HG03439 (cell line): ENCODE data around the gene TBXAS1.
"Not testable (repeated sequence)": the region's sequence is repeated elsewhere in the genome, so short reads cannot be mapped to it uniquely, and the experiment has no call there.

ENCODE experiments used
- ATAC-seq: cut with Tn5 transposase; IDR thresholded peaks from one replicate; pipeline ENCODE4 v1.9.1; 2021; ENCODE audit warnings: mild to moderate bottlenecking, moderate library complexity; ENCODE audit not compliant: unreplicated experiment

TBXAS1 gene

DNA sequence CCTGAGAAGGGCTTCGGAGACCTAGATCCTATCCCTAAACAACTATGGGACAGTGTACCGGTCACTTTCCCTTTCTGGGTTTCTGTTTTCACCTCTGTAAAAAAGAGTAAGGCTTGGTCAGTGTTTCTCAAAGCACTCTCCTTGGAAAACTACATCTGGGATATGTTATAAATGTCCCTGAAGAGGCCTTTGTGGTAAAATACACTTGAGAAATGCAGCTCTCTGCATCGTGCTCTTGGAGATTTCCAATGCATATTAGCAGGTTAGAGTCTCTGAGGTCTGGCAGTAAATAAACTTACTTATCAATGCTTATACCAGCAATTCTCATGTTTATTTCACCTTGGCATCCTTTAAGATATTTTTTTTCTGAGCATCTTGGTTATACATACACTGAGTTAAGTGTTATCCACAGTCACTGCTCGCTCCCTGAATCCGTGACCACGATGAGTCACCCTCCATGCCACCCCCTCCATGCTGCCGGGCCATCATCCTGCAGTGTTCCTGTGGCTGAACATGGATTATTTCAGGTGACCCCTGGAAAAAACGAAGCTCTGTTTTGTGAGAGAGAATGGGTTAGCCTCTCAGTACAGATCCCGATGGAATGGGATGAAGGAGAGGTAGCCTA lies 3.3 kb upstream of the TBXAS1 start:
- ATAC-seq, result no peak

DNA sequence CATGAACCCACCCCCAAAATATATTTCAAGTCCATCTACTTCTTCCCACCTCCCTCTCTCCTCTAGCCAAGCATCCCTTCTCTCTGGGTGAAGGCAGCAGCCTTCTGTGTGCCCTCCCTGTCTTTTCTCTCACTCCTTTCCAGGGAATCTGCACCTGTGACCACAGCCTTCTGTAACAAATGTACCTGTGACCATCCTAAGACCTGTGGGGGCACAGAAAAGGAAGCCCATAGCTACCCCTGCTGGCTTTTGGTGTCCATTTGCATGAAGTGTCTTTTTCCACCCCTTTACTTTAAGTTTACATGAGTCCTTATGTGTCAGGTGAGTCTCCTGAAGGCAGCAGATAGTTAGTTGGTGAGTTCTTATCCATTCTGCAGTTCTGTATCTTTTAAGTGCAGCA lies 2.0 kb upstream of the TBXAS1 start:
- ATAC-seq, result no peak

DNA sequence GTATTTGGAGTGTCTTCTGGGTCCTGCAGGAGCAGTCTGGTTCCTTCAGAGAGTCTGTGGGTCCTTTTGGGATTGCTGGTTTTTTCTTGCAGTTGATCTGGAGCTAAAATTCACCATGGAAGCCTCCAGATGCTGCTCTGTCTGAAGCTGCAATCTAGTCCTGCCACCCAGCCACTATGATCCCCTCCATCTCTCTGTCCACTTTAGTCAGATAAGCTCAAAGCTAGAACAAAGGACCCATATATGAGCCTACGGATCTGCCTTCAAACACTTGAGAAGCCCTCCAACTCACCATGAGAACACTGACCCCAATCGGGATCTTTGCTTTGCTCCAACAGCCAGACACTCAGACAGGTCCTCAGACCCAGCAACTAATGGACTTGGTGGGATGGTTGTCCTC lies 618 bp upstream of the TBXAS1 start:
- ATAC-seq, result no peak

DNA sequence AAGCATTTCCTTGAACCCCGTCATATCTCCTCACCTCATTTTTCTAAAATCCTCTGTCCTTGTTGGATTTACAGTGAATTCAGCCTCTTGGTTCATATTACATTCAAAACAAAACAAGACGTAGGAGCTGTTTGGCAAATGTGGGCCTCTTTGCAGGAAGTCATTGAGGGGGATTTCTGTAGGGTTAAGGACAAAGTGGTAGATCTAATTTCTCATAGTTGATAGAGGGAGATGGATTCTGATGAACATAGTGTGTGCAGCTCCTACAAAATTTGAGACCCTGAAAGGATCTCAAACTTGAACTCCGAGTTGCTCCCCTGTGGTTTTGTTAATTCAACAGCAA lies 682 bp downstream of the TBXAS1 start:
- ATAC-seq, result no peak

DNA sequence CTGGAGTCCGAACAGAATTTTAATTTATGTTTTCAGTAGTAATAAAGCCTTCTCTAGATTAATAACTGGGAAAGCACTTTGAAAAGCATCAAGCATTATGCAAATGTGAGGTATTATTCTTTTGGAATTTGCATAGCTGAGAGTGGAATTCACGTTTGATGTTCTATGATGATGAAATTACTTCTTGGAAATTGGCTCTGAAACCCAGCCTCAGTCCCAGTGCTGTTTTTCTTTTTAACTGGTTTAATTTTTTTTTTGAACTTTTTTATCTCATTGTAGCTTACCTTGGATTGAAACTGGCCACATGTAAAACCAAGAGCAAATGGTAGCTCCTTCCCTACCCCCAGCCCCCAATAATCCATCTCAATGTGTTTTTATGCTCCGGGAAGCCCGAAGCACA lies 1.2 kb downstream of the TBXAS1 start:
- ATAC-seq, result no peak

DNA sequence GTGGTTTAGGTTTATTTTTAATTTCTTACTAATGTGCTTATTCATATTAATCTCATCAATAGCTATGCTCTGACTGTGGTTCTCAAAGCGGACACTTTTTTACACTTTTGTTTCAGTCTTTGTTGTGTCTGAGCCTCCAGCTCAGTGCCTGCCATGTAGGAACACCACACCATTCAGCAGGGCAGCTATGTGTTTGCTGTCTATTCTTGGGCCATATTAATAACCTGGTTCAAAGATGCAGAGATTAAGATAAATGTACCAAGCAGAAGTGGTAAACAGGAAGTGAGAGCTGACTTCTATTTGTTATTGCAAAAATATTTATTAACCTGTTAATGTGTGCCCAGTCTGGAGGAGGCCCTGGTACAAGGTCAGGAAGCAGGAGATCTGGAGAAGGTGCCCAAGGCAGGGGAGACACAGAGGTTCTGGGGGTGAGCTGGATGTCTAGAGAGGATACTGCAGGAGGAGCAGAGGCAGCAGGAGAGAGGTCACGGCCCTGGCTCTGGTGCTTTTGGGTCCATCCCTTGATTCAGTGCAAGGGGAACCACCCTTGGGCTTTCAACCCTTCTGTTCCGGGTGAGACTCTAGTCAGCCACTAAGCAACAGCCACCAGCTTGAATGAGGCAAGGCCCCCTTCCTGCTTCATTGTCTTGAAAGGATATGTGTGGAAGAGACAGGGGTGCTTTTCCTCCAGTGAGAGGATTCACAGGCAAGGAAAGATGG lies 1.9 kb downstream of the TBXAS1 start:
- ATAC-seq, result no peak

DNA sequence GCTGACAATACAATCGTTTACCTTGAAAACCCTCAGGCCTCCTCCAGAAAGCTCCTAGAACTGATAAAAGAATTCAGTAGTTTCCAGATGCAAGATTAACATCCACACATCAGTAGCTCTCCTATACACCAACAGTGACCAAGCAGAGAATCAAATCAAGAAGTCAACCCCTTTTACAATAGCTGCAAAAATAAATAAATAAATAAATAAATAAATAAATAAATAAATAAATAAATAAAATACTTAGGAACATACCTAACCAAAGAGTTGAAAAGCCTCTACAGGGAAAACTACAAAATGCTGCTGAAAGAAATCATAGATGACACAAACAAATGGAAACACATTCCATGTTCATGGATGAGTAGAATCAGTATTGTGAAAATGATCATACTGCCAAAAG lies 6.8 kb downstream of the TBXAS1 start:
- not testable (repeated sequence) for ATAC-seq

DNA sequence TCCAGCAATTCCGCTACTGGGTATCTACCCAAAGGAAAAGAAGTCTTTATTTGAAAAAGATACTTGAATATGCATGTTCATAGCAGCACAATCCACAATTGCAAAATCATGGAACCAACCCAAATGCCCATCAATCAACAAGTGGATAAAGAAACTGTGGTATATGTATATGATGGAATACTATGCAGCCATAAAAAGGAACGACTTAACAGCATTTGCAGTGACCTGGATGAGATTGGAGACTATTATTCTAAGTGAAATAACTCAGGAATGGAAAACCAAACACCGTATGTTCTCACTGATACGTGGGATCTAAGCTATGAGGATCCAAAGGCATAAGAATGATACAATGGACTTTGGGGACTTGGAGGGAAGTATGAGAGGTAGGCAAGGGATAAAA lies 8.2 kb downstream of the TBXAS1 start:
- ATAC-seq, result not testable (repeated sequence)

DNA sequence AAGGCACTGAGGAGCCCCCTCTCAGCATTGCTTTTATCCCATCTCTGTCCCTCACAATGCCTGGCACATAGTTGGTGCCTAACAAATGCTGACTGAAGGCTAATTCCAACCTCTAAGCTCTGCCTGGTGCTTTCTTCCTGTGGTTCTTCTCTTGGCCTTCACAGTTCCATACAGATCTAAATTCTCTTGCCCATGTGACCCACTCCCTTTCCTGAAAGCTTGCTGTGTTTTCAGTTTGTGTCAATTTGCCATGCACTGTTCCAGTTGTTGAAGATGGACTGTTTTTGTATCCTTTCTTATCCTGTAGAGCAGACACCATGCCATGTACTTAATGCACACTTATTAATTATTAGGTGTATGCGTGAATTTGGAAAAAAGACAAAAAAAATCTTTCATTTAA lies 9.2 kb downstream of the TBXAS1 start:
- ATAC-seq, result no peak

DNA sequence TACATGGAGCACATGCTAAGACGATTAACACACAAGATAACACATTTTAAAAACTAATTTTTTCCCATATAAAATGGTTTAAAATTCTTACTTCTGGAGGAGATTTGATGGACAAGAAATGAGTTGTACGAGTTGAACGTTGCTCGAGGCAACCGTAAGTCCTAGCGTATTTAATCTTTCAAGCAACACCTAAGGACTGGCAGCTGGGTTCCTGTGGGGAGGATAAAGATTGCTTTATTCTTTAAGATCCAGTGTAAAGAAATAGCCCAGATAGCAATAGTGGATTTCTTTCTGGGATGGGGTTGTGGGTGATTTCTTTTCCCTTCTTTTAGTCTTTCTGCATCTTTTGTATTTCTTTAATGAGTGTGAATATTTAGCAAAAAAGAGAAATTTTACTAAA lies 9.8 kb downstream of the TBXAS1 start:
- ATAC-seq, result no peak

DNA sequence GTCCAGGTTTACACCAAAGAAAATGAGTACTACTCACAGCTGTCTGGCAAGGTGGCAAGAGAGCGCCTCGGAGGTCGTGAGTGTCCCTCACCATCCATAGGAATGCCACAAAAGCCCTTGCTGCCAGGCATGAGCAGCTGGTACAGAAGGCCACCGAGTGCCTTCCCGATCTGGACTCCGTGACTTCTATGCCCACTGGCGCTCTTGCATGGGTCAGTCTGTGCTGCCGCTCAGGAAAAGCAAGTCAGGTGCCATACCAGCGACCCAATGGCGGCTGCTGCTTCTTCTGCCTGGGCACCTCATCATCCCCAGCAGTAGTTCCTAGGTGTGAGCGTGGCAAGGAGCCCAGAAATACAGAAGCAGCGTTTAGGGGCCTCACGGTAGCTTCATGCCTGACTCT lies 11.7 kb downstream of the TBXAS1 start:
- no peak for ATAC-seq

DNA sequence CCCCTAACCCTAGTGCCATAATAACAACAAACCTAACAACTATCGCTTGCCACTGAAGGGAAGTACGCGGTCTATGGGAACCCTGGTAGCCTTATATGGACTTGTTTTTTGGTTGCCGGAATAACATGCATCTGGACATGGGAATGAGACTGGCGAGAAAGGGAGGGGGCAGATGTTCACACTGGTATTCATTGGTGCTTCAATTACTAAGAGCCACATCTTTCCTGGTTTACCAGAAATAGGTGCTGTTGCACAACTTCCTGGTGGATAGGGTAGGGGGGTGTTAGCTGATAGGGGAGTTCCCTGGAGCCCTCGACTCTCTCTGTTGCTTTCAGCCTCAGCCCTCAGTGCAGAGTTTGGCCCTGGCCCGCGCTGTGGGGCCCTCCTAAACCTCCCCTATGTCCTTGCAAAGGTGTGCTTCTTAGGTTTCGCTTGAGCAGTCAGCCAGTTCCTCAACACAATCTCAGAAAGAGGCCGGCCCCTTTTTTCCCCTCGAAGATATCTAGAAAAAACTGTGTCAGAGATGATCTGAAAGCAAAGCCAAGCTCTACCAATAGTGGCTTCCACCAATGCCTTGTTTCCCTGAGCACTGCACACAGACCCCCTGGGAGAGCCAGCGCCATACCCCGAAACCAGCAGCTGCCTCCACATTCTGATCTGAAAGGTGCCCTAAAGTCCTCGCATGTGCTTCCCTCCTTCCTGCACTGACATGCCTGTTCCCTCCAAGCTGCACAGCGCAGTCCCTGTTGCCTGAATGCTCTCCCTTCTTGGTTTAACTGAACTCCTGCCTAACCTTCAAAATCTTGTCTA lies 13.5 kb downstream of the TBXAS1 start:
- ATAC-seq, result no peak

DNA sequence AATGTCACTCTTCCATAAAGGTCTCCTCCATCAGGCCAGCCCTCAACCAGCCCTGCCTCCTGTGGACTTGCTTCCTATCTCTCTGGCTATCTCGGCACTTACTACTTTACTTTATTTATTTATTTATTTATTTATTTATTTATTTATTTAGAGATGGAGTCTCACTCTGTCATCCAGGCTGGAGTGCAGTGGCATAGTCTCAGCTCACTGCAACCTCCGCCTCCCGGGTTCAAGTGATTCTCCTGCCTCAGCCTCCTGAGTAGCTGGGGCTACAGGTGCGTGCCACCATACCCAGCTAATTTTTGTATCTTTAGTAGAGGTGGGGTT lies 14.1 kb downstream of the TBXAS1 start:
- not testable (repeated sequence) for ATAC-seq

DNA sequence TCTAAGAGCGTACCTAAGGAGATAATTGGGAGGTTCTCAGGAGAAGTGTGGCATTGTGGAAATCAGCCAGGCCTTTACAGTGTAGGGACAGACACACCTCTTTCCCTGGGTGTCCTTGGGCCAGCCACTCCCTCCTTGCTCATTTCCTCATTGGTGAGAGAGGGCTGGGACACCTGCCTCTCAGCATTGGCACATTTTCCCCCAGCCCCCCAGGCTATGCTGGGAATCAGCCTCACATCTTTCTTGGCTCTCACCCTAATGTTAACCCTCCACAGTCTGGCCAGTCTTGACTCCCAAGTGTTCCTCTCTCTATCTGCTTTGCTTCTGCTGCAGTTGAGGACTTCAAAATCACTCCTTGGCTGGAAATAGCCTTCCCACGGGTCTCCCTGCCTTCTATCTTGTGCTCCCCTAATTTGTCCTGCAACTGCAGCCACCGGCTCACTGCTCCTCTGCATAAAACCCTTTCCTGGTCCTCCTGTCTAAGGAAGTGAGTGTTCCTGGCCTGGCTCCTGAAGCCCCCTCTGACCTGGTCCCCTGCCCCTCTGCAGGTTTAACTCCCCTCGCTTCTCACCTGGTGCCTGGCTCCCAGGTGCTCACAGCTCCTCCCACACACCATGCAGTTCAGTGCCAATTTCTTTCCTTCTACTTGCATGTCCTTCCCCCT lies 15.8 kb downstream of the TBXAS1 start:
- ATAC-seq, result no peak

DNA sequence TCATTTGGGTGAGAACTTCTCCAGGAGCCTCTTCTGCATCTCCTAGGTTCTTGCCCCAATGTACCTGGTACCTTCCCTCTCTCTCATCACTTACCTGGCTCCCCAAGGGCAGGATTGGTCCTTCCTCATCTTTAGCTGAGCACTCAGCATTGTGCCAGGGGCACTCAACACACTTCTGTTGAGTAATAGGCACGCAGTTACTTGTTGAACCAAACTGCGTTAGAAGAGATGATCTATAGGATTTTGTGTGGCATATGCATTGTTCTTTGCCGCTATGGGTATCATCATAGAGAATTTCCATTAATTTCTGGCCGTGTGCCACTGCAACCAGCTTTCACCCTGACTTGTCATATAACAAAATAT lies 16.4 kb downstream of the TBXAS1 start:
- no peak for ATAC-seq

DNA sequence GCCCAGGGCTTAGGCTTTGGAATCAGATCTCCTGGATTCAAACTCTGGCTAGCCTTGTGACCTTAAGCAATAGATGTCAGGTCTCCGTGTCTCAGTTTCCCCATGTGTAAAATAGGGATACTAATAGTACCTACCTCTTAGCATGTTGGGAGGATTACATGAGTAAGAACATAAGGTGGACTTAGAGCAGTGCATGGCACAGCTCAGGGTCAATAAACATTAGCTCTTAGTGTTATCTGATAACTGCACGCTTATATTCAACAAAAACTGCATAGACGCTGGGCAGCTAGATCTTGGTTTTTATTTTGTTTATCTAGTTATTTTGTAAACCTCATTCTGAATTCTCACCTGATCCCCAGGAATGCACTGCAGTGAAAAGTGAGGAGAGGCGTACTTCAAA lies 17.2 kb downstream of the TBXAS1 start:
- no peak for ATAC-seq

DNA sequence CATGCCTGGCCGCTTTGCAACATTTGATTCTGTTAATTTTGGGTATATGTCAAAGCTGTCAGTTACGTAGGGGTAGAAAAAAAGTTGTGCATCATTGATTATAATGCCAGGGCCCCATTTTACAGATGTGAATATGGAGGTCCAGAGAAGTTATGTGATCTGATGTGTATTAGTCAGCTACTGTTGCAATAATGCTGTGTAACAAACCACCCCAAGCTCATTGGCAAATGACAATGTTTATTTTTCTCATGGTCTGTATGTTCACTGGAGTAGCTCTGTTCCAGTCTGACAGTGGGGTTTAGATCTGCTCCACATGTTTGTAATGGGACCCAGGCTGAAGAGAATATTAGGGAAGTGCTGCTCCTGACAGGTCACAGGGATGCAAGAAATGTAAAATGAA lies 19.2 kb downstream of the TBXAS1 start:
- ATAC-seq, result no peak

DNA sequence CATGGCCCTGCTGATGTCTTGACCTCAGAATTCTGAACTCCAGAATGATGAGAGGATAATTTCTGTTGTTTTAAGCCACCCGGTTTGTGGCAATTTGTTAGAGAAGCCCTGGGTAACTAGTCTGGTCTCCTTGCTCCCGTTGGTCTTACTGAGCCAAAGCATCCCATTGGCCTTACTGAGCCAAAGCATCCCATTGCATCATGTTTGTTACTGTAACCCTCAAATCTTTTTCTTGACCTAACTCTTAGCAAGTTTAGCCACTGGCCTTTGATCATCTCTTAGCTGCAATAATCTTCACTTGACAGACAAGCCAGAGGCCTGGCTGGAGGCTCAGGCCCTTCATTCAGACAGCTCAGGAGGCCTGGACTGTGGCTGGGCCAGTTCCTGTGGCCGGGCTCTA lies 21.8 kb downstream of the TBXAS1 start:
- no peak for ATAC-seq

DNA sequence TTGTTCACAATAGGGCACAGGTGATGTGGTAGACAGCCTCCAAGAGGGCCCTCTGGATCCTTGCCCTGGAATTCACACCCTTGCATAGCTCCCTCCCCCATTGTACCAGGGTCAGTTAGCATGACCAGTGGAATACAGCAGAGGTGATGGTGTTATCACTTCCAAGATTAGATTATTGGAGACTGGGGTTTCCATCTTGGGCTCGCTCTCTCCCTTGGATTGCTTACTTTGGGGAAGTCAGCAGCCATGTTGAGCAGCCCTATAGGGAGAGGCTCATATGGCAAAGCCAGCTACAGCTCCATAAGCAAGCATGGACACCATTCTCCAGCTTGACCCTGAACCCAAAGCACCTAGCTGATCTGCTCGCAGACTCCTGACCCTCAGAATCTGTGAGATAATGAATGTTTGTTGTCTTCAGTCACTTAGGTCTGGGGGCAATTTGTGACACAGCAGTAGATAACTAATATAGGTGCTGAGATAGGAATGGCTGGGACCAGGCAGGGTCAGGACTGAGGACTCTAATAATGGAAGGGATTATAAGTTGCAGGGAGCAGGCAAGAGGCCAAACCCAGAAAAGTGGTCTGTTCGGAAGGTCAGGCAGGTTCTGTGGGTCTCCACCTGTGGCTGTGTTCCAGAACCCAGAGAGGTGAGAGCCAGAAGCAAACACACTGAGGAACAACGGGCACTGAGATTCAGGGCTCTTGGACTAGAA lies 22.9 kb downstream of the TBXAS1 start:
- no peak for ATAC-seq

DNA sequence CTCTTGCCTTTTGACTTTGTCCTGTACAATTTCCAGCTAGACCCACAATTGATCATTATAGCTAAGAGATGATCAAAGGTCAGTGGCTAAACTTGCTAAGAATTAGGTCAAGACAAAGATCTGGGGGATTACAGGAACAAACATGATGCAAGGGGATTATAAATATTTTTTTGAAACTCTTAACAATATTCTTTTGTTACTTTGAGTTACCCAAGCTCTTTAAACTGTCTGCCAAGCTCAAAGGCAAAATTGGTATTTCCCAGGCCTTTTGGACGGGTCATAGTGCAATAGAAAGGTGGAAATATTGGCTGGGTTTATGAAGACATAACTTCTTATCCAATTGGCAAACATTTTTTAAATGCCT lies 23.4 kb downstream of the TBXAS1 start:
- no peak for ATAC-seq

DNA sequence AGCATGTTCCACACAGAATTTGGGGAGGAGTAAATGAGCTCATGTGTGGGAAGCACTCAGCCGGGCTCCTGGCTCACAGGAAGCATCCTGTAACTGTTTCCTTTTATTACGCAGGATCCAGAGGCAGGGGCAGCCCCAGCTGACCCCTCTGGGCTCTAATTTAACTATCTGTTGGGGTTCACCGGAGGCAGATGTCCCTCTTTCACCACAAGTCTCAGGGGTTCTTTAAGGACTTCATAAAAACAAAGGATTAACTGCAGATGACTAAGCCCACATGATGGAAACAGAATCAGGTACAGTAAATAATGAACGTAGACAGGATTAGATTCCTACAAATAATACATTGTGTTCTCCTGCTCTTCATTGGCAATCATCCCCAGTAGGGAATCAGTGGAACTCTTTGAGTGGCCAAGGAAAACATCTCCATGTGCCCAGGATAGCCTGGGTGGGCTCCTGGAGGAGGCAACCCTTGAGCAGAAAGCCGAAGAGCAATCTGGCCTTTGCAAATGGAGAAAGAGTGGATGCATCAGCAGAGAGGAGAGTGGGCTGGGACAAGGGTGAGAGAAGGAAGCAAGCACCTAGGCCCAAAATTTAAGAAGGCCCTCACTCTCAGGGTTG lies 24.6 kb downstream of the TBXAS1 start:
- no peak for ATAC-seq
